GM18517 (cell line): ENCODE data around the gene MMAB.

Source experiments
- ATAC-seq: cut with Tn5 transposase; IDR thresholded peaks from one replicate; pipeline ENCODE4 v1.9.1; 2021; ENCODE audit warnings: mild to moderate bottlenecking, moderate library complexity; ENCODE audit not compliant: unreplicated experiment

The MMAB gene

GRCh38 chr12:109586385-109587296 lies 13.3 kb upstream of the MMAB start:
- no peak for ATAC-seq

- no peak for ATAC-seq
These were observed 10.4 kb upstream of the MMAB start for GRCh38 chr12:109583733-109584132.

GRCh38 chr12:109582636-109583035 lies 9.3 kb upstream of the MMAB start:
- no peak for ATAC-seq

- ATAC-seq, result no peak
These were observed 8.6 kb upstream of the MMAB start for GRCh38 chr12:109581856-109582255.

GRCh38 chr12:109581334-109581691 lies 8.0 kb upstream of the MMAB start:
- ATAC-seq, result no peak

- ATAC-seq, result no peak
These were observed 7.5 kb upstream of the MMAB start for GRCh38 chr12:109580684-109581333.

GRCh38 chr12:109580272-109580671 lies 7.0 kb upstream of the MMAB start:
- ATAC-seq, result no peak

- ATAC-seq, result no peak
These were observed 6.3 kb upstream of the MMAB start for GRCh38 chr12:109579639-109580038.

- ATAC-seq, result no peak
These were observed 5.1 kb upstream of the MMAB start for GRCh38 chr12:109578330-109578927.

- ATAC-seq, result no peak
These were observed 4.0 kb upstream of the MMAB start for GRCh38 chr12:109577311-109577710.

- no peak for ATAC-seq
These were observed 2.4 kb upstream of the MMAB start for GRCh38 chr12:109575683-109576082.

GRCh38 chr12:109573914-109574244 lies 575 bp upstream of the MMAB start:
- ATAC-seq, result peak; percentile 14

- no peak for ATAC-seq
These were observed 828 bp downstream of the MMAB start for GRCh38 chr12:109572506-109572845.

- ATAC-seq, result no peak
These were observed 1.4 kb downstream of the MMAB start for GRCh38 chr12:109571773-109572505.

- no peak for ATAC-seq
These were observed 4.8 kb downstream of the MMAB start for GRCh38 chr12:109568486-109568885.

- no peak for ATAC-seq
These were observed 5.3 kb downstream of the MMAB start for GRCh38 chr12:109567967-109568366.

- no peak for ATAC-seq
These were observed 6.0 kb downstream of the MMAB start for GRCh38 chr12:109567296-109567695.

- ATAC-seq, result no peak
These were observed 6.9 kb downstream of the MMAB start for GRCh38 chr12:109566424-109566823.

GRCh38 chr12:109563291-109564284 lies 9.7 kb downstream of the MMAB start:
- no peak for ATAC-seq

- no peak for ATAC-seq
These were observed 10.4 kb downstream of the MMAB start for GRCh38 chr12:109562871-109563270.
